Caco-2 (cell line): Measurements from ENCODE around the gene ATF2. TPM values are rescaled to one million over a fixed set of nuclear protein-coding genes. Genes with fewer than 3 reads are reported as not detected.

Source experiments
- BruUV-seq: library from RNA; stranded (reverse); fragments of 400-500 nt; replicated peaks from 2 replicates; lab custom pipeline; 2021; lab: Mats Ljungman, UMichigan
- CTCF ChIA-PET: fragments of 300-600 bp; sonication (Branson Sonifier 250); formaldehyde crosslinking; loops from one replicate; lab custom pipeline; 2022; ENCODE audit warnings: antibody characterized with exemption; lab: Charles Lee
- POLR2A ChIA-PET: fragments of 300-600 bp; sonication (Branson Sonifier 250); formaldehyde crosslinking; loops from one replicate; lab custom pipeline; 2022; ENCODE audit warnings: antibody characterized with exemption; lab: Charles Lee
- DNase-seq, 2 experiments: peaks; one replicate each; pipeline versions ENCODE4 v3.0.0 to v3.0.0-alpha.2; 2020 to 2022
- H3K27me3 ChIP-seq: replicated peaks from 2 replicates; pipeline ENCODE4 v1.6.0; 2011; ENCODE audit warnings: low read length; ENCODE audit not compliant: control insufficient read depth, insufficient read depth
- H3K36me3 ChIP-seq: 2 replicates; pipeline ENCODE4 v1.5.1; 2011; ENCODE audit warnings: low read length; ENCODE audit not compliant: control insufficient read depth, insufficient read depth
- H3K4me1 ChIP-seq: fragments of 250-450 bp; sonication (Bioruptor Pico); 2 replicates; pipeline ENCODE4 v1.5.1; 2020; ENCODE audit warnings: mild to moderate bottlenecking
- H3K4me3 ChIP-seq: 2 replicates; pipeline ENCODE4 v1.5.1; 2011; ENCODE audit warnings: low read depth, mild to moderate bottlenecking, control low read depth, low read length
- H3K9me3 ChIP-seq: fragments of 250-450 bp; sonication (Bioruptor Pico); 2 replicates; pipeline ENCODE4 v1.5.1; 2020; ENCODE audit warnings: mild to moderate bottlenecking, moderate library complexity
- H3K27ac Mint-ChIP-seq: one replicate; pipeline ENCODE4 v1.8.0; 2022; ENCODE audit warnings: mixed read lengths; ENCODE audit not compliant: unreplicated experiment
- H3K27me3 Mint-ChIP-seq: one replicate; pipeline ENCODE4 v1.8.0; 2022; ENCODE audit warnings: mixed read lengths; ENCODE audit not compliant: insufficient read depth, unreplicated experiment
- H3K36me3 Mint-ChIP-seq: one replicate; pipeline ENCODE4 v1.8.0; 2022; ENCODE audit warnings: mild to moderate bottlenecking, mixed read lengths; ENCODE audit not compliant: insufficient read depth, unreplicated experiment
- H3K4me1 Mint-ChIP-seq: one replicate; pipeline ENCODE4 v1.8.0; 2022; ENCODE audit warnings: low read depth, mixed read lengths; ENCODE audit not compliant: unreplicated experiment
- H3K4me3 Mint-ChIP-seq: one replicate; pipeline ENCODE4 v1.8.0; 2022; ENCODE audit warnings: mild to moderate bottlenecking, moderate library complexity, mixed read lengths; ENCODE audit not compliant: unreplicated experiment
- H3K9me3 Mint-ChIP-seq: one replicate; pipeline ENCODE4 v1.8.0; 2022; ENCODE audit warnings: mixed read lengths; ENCODE audit not compliant: unreplicated experiment
- CTCF ChIP-seq, 2 experiments: fragments of 200-600 bp in 1 of 2; IDR thresholded peaks; 1 replicate in 1 of 2; 2 replicates in 1 of 2; pipeline versions ENCODE4 v1.5.1 to v1.8.0; 2011 to 2022; ENCODE audit warnings: antibody characterized with exemption in 1 of 2, control low read depth in 1 of 2, inconsistent platforms in 1 of 2, low read depth in 1 of 2, low read length in 1 of 2, mild to moderate bottlenecking in 1 of 2, moderate library complexity in 1 of 2; ENCODE audit not compliant: insufficient read depth in 1 of 2, severe bottlenecking in 1 of 2, unreplicated experiment in 1 of 2
- intact Hi-C: fragments of 100-400 bp; cut with micrococcal nuclease; formaldehyde crosslinking; loops from one replicate; pipeline ENCODE4 v1.10.0; 2022; ENCODE audit not compliant: unreplicated experiment
- total RNA-seq: library from RNA; stranded (reverse); gene quantifications from 2 replicates; pipeline ENCODE4 v1.2.3, GENCODE V29; 2022

Gene ATF2
- total RNA-seq, 1 experiment from 2014 or later = 47.1 TPM

DNA sequence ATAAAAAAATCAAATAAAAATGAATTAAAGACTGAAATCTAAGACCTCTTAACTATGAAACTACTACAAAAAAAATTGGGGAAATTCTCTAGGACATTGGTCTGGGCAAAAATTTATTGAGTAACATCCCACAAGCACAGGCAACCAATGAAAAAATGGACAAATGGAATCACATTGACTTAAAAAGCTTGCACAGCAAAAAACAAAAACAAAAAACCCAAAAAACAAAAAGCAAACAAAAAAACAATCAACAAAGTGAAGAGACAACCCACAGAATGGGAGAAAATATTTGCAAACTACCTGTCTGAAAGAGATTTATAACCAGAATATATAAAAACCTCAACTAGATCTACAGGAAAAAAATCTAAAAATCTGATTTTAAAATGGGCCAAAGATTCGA, 99.5 kb downstream of the ATF2 start:
- H3K27ac Mint-ChIP-seq = no peak overlapping the region
- no peak overlapping the region for H3K4me3 ChIP-seq
- H3K4me1 Mint-ChIP-seq = no peaks in the 10 kb centered on the region
- no peaks in the 10 kb centered on the region for H3K4me1 ChIP-seq
- ChIA-PET CTCF (no interaction called here), POLR2A (no interaction called here)
- H3K4me3 Mint-ChIP-seq = no peak overlapping the region
- DNase-seq = no peak
- H3K27me3 ChIP-seq = no peaks in the 10 kb centered on the region
- BruUV-seq = no TSS peak
- H3K36me3 Mint-ChIP-seq = peaks cover 19% of the 10 kb centered on the region
- H3K9me3 Mint-ChIP-seq = peaks cover 3% of the 10 kb centered on the region
- intact Hi-C loops = no loop called here
- no peaks in the 10 kb centered on the region for H3K9me3 ChIP-seq
- no peak for TF ChIP-seq CTCF (IDR thresholded peaks at IDR 0.05; ENCODE audit: insufficient read depth in 1 of 2, low read depth in 1 of 2, low read length in 1 of 2, severe bottlenecking in 1 of 2, unreplicated experiment in 1 of 2)
- no peaks in the 10 kb centered on the region; the same call in 1 of the 2 replicates for H3K36me3 ChIP-seq
- H3K27me3 Mint-ChIP-seq = no peaks in the 10 kb centered on the region

- Mint-ChIP-seq H3K27me3 (no peaks in the 10 kb centered on the region), H3K4me1 (no peaks in the 10 kb centered on the region), H3K36me3 (peaks cover 25% of the 10 kb centered on the region), H3K4me3 (no peak overlapping the region), H3K9me3 (peaks cover 13% of the 10 kb centered on the region), H3K27ac (no peak overlapping the region)
- H3K4me3 ChIP-seq = no peak overlapping the region
- peaks cover 5% of the 10 kb centered on the region; the same call in 1 of the 2 replicates for H3K9me3 ChIP-seq
- no peak for TF ChIP-seq CTCF (IDR thresholded peaks at IDR 0.05; ENCODE audit: insufficient read depth in 1 of 2, low read depth in 1 of 2, low read length in 1 of 2, severe bottlenecking in 1 of 2, unreplicated experiment in 1 of 2)
- H3K27me3 ChIP-seq = no peaks in the 10 kb centered on the region
- H3K4me1 ChIP-seq = no peaks in the 10 kb centered on the region
- no TSS peak for BruUV-seq
- DNase-seq = no peak
- POLR2A ChIA-PET = no interaction called here
- CTCF ChIA-PET = no interaction called here
- intact Hi-C loops = no loop called here
- H3K36me3 ChIP-seq = no peaks in the 10 kb centered on the region; the same call in 1 of the 2 replicates
Observed at GRCh38 chr2:175066411-175066810, 101.6 kb downstream of the ATF2 start.

DNA sequence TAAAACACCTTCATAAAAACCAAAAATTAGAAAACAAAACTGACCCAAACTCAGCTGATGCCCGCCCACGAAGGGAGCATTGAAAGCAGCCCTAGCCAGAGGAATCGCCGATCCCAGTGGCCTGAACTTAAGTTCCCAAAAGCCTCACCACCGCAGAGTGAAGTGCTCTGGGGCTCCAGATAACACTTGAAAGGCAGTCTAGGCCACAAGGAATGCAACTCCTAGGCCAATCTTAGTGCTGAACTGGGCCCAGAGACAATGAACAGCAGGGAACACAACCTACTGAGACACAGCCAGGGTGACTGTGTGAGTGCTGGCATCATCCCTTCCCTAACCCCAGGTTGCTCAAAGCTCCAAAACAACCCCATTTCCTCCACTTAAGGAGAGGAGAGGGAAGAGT, 103.2 kb downstream of the ATF2 start:
- no peaks in the 10 kb centered on the region for H3K27me3 ChIP-seq
- intact Hi-C loops = no loop called here
- Mint-ChIP-seq H3K4me1 (no peaks in the 10 kb centered on the region), H3K9me3 (peaks cover 13% of the 10 kb centered on the region), H3K36me3 (peaks cover 25% of the 10 kb centered on the region), H3K27ac (no peak overlapping the region), H3K4me3 (no peak overlapping the region), H3K27me3 (no peaks in the 10 kb centered on the region)
- ChIA-PET CTCF (no interaction called here), POLR2A (no interaction called here)
- no peaks in the 10 kb centered on the region; the same call in 1 of the 2 replicates for H3K36me3 ChIP-seq
- BruUV-seq = no TSS peak
- H3K4me1 ChIP-seq = no peaks in the 10 kb centered on the region
- peaks cover 5% of the 10 kb centered on the region; the same call in 1 of the 2 replicates for H3K9me3 ChIP-seq
- no peak for DNase-seq
- TF ChIP-seq CTCF (IDR thresholded peaks at IDR 0.05; ENCODE audit: insufficient read depth in 1 of 2, low read depth in 1 of 2, low read length in 1 of 2, severe bottlenecking in 1 of 2, unreplicated experiment in 1 of 2) = no peak
- H3K4me3 ChIP-seq = no peak overlapping the region
